Thyroid gland (tissue), 4 donors: ENCODE results near the gene LIMS1. TPM values are rescaled to one million over a fixed set of nuclear protein-coding genes. Genes with fewer than 3 reads are reported as not detected.
"Not testable (repeated sequence)": the region's sequence is repeated elsewhere in the genome, so short reads cannot be mapped to it uniquely, and the experiment has no call there.

Experiments
- DNase-seq, 2 donors: peaks; one replicate each; pipeline ENCODE4 v3.0.0-alpha.2; 2019
- H3K27ac ChIP-seq, 3 donors: fragments of 200-600 bp; sonication (generic); 1 replicate in 2 of 3; 2 replicates in 1 of 3; pipeline ENCODE4 v1.5.1; 2016 to 2019; ENCODE audit warnings: mild to moderate bottlenecking in 1 of 3, moderate library complexity in 1 of 3
- H3K27me3 ChIP-seq: fragments of 200-600 bp; sonication (generic); one replicate; pipeline ENCODE4 v1.5.1; 2019
- H3K36me3 ChIP-seq, 2 donors: fragments of 200-600 bp; sonication (generic); one replicate each; pipeline ENCODE4 v1.5.1; 2016 to 2019
- H3K4me1 ChIP-seq, 2 donors: fragments of 200-600 bp; sonication (generic); one replicate each; pipeline ENCODE4 v1.5.1; 2017 to 2019
- H3K4me3 ChIP-seq, 3 donors: fragments of 200-600 bp; sonication (generic); replicated peaks in 1 of 3; 1 replicate in 2 of 3; 2 replicates in 1 of 3; pipeline ENCODE4 v1.5.1; 2016; ENCODE audit warnings: mild to moderate bottlenecking in 1 of 3
- H3K9me3 ChIP-seq: fragments of 200-600 bp; sonication (generic); one replicate; pipeline ENCODE4 v1.5.1; 2017
- CTCF ChIP-seq, 6 experiments: fragments of 200-600 bp in 3 of 6; fragments of 450-650 bp in 3 of 6; sonication (generic) in 3 of 6; IDR thresholded peaks; one replicate each; pipeline ENCODE4 v1.5.1; 2016 to 2019; ENCODE audit warnings: antibody characterized with exemption in 6 of 6, mild to moderate bottlenecking in 2 of 6, inconsistent platforms in 1 of 6, moderate library complexity in 1 of 6
- POLR2A ChIP-seq, 2 donors: fragments of 450-650 bp; IDR thresholded peaks; one replicate each; pipeline ENCODE4 v1.6.1; 2017; ENCODE audit warnings: antibody characterized with exemption in 2 of 2, mild to moderate bottlenecking in 2 of 2, moderate library complexity in 1 of 2
- WGBS, 2 donors: methylation state at CpG; one replicate each; pipeline ENCODE4 v1.1.5; 2017; 5-methylcytosine and 5-hydroxymethylcytosine counted together
- intact Hi-C: fragments of 100-400 bp; cut with DNase I; formaldehyde crosslinking; loops from one replicate; pipeline ENCODE4 v1.15.1; 2023
- total RNA-seq, 4 donors: library from RNA; depleted of rRNA; stranded (reverse); fragments of >200 nt; gene quantifications; one replicate each; pipeline ENCODE4 v1.2.3, GENCODE V29; 2016

Gene LIMS1
- total RNA-seq, 4 donors from 2014 or later: 73.1 to 117 (median 92.5) TPM

- H3K27ac ChIP-seq, H3K36me3 ChIP-seq, H3K4me3 ChIP-seq, H3K9me3 ChIP-seq, intact Hi-C loops, H3K27me3 ChIP-seq: not testable (repeated sequence)
- DNase-seq: peak in 1 of 2 donors; percentile 34
- WGBS, 2 donors: 63 to 70% methylated on average over 7 of the region's 7 CpGs
- TF ChIP-seq CTCF (IDR thresholded peaks at IDR 0.05): peak in 4 of 6 experiments; percentile 11 to 39 (median 34)
- H3K4me1 ChIP-seq: peaks cover 14 to 27% of the 10 kb centered on the region in 2 donors
Measured at GRCh38 chr2:108597105-108597744, 63.0 kb downstream of the LIMS1 start.

GRCh38 chr2:108601199-108601598 lies 66.9 kb downstream of the LIMS1 start:
- intact Hi-C loops, H3K4me1 ChIP-seq, H3K27me3 ChIP-seq, H3K9me3 ChIP-seq, H3K36me3 ChIP-seq, H3K4me3 ChIP-seq: not testable (repeated sequence)
- peak overlapping the region; percentile 58 to 70 (median 69) for H3K27ac ChIP-seq
- 32 to 44% methylated on average over 10 of the region's 10 CpGs for whole genome bisulfite sequencing, 2 donors
- DNase-seq: peak; percentile 88 to 90

DNA sequence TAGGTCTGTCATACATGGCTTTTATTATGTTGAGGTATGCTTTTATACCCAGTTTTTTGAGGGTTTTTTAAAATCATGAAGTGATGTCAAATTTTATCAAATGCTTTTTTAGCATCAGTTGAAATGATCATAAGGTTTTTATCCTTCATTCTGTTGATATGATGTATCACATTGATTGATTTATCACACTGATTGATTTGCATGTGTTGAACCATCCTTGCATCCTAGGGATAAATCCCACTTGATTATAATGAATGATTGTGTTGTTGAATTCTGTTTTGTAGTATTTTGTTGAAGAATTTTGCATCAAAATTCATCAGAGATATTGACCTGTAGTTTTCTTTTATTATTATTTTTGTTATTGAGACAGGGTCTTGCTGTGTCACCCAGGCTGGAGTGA lies 68.2 kb downstream of the LIMS1 start:
- no peaks in the 10 kb centered on the region for H3K9me3 ChIP-seq
- peaks cover 3 to 7% of the 10 kb centered on the region in 2 donors for H3K4me1 ChIP-seq
- no peaks in the 10 kb centered on the region for H3K36me3 ChIP-seq
- TF ChIP-seq CTCF (IDR thresholded peaks at IDR 0.05) (no peak), POLR2A (IDR thresholded peaks at IDR 0.05) (no peak)
- no peak for DNase-seq
- no peak overlapping the region for H3K4me3 ChIP-seq
- intact Hi-C loops: no loop called here
- peak overlapping the region in 1 of 3 donors; percentile 14 for H3K27ac ChIP-seq
- H3K27me3 ChIP-seq: no peaks in the 10 kb centered on the region

DNA sequence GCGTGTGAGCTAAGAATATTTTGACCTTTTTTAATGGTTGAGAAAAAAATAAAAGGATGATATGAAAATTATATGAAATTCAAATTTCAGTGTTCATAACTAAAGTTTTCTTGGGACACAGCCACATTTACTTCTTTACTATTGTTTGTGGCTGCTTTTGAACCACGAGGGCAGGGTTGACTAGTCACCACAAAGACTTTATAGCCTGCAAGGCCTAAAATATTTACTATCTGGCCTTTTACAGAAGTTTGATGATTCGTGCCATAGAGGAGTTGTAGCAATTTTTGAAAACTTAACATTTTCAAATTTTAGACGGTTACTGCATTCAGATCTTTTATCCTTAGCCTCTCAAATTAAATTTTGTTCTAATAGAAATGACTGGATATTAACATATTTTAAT lies 69.9 kb downstream of the LIMS1 start:
- 64 to 79% methylated on average over 4 of the region's 4 CpGs for WGBS, 2 donors
- no peak for DNase-seq
- Histone ChIP-seq H3K27me3 (no peaks in the 10 kb centered on the region), H3K4me1 (peaks cover 3 to 7% of the 10 kb centered on the region in 2 donors), H3K9me3 (no peaks in the 10 kb centered on the region), H3K36me3 (no peaks in the 10 kb centered on the region), H3K4me3 (no peak overlapping the region), H3K27ac (no peak overlapping the region)
- TF ChIP-seq POLR2A (IDR thresholded peaks at IDR 0.05) (no peak), CTCF (IDR thresholded peaks at IDR 0.05) (no peak)
- intact Hi-C loops: no loop called here

DNA sequence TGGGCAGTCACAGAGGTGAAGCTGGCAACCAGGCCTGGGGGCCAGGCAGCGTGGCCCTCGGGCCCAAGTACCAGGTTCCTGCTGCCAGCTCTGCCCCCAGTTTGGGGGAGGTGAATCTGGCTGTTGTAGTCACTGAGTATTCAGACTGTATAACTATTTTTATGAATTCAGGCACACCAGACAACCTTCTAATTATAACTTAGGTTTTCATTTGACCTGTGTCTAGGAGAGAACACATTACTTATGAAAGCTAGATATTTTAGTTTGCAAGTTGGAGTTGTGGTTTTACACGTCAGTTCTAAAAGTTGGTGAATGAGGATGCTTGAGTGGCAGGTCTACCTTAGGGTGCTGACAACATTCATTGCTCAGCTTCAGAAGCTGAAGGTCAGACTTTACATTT lies 71.7 kb downstream of the LIMS1 start:
- intact Hi-C loops: no loop called here
- no peak for TF ChIP-seq POLR2A (IDR thresholded peaks at IDR 0.05)
- no peak for TF ChIP-seq CTCF (IDR thresholded peaks at IDR 0.05)
- Histone ChIP-seq H3K27me3 (no peaks in the 10 kb centered on the region), H3K4me1 (peaks cover 1 to 7% of the 10 kb centered on the region in 2 donors), H3K9me3 (no peaks in the 10 kb centered on the region), H3K4me3 (no peak overlapping the region), H3K36me3 (no peaks in the 10 kb centered on the region), H3K27ac (no peak overlapping the region)
- DNase-seq: no peak
- 86 to 95% methylated on average over 3 of the region's 3 CpGs for WGBS, 2 donors
